Measurements from ENCODE around the gene NATD1.
A peak's percentile ranks its signal among the peaks of the same experiment; 100 is the strongest.

NATD1 gene

GRCh38 chr17:21252289-21252795 lies 868 bp downstream of the NATD1 start:
- H3K9me3 ChIP-seq (ENCODE audit: control insufficient read depth, insufficient read depth, low read length) = no peaks in the 10 kb centered on the region
- no peak for DNase-seq (ENCODE audit: low read depth, low spot score)
- no peaks in the 10 kb centered on the region for H3K36me3 ChIP-seq (ENCODE audit: control insufficient read depth, insufficient read depth, low read length)
- H3K27me3 ChIP-seq (ENCODE audit: control insufficient read depth, insufficient read depth, low read length) = no peaks in the 10 kb centered on the region
- no peak overlapping the region for H3K27ac ChIP-seq (ENCODE audit: low read length)
- 0 out of 2 replicates have a peak, but pooled peaks cover 3% of the 10 kb centered on the region for H3K4me1 ChIP-seq (ENCODE audit: control insufficient read depth, insufficient read depth, low read length)
- peak overlapping the region; percentile 45; the same call in 1 of the 2 replicates for H3K4me3 ChIP-seq (ENCODE audit: low read length)
- WGBS (ENCODE audit: insufficient coverage, insufficient read length) = no CpG with 5 or more reads among the region's 12 CpGs

- Histone ChIP-seq H3K4me3 (ENCODE audit: low read length) (no peak overlapping the region), H3K9me3 (ENCODE audit: control insufficient read depth, insufficient read depth, low read length) (no peaks in the 10 kb centered on the region), H3K36me3 (ENCODE audit: control insufficient read depth, insufficient read depth, low read length) (no peaks in the 10 kb centered on the region), H3K27ac (ENCODE audit: low read length) (no peak overlapping the region), H3K27me3 (ENCODE audit: control insufficient read depth, insufficient read depth, low read length) (no peaks in the 10 kb centered on the region), H3K4me1 (ENCODE audit: control insufficient read depth, insufficient read depth, low read length) (0 out of 2 replicates have a peak, but pooled peaks cover 3% of the 10 kb centered on the region)
- DNase-seq (ENCODE audit: low read depth, low spot score) = no peak
- WGBS (ENCODE audit: insufficient coverage, insufficient read length) = no CpG with 5 or more reads among the region's 15 CpGs
Observed at GRCh38 chr17:21251337-21252010, 1.7 kb downstream of the NATD1 start.

- DNase-seq (ENCODE audit: low read depth, low spot score) = no peak
- H3K4me3 ChIP-seq (ENCODE audit: low read length) = no peak overlapping the region
- no CpG with 5 or more reads among the region's 4 CpGs for WGBS (ENCODE audit: insufficient coverage, insufficient read length)
- no peaks in the 10 kb centered on the region for H3K9me3 ChIP-seq (ENCODE audit: control insufficient read depth, insufficient read depth, low read length)
- H3K36me3 ChIP-seq (ENCODE audit: control insufficient read depth, insufficient read depth, low read length) = no peaks in the 10 kb centered on the region
- H3K27me3 ChIP-seq (ENCODE audit: control insufficient read depth, insufficient read depth, low read length) = no peaks in the 10 kb centered on the region
- 0 out of 2 replicates have a peak, but pooled peaks cover 3% of the 10 kb centered on the region for H3K4me1 ChIP-seq (ENCODE audit: control insufficient read depth, insufficient read depth, low read length)
- H3K27ac ChIP-seq (ENCODE audit: low read length) = no peak overlapping the region
Observed at GRCh38 chr17:21250854-21251253, 2.4 kb downstream of the NATD1 start.

GRCh38 chr17:21249920-21250703 lies 3.1 kb downstream of the NATD1 start:
- Histone ChIP-seq H3K4me3 (ENCODE audit: low read length) (no peak overlapping the region), H3K9me3 (ENCODE audit: control insufficient read depth, insufficient read depth, low read length) (no peaks in the 10 kb centered on the region), H3K4me1 (ENCODE audit: control insufficient read depth, insufficient read depth, low read length) (0 out of 2 replicates have a peak, but pooled peaks cover 5% of the 10 kb centered on the region), H3K27me3 (ENCODE audit: control insufficient read depth, insufficient read depth, low read length) (no peaks in the 10 kb centered on the region), H3K36me3 (ENCODE audit: control insufficient read depth, insufficient read depth, low read length) (no peaks in the 10 kb centered on the region), H3K27ac (ENCODE audit: low read length) (no peak overlapping the region)
- DNase-seq (ENCODE audit: low read depth, low spot score) = no peak
- WGBS (ENCODE audit: insufficient coverage, insufficient read length) = no CpG with 5 or more reads among the region's 7 CpGs

- Histone ChIP-seq H3K27me3 (ENCODE audit: control insufficient read depth, insufficient read depth, low read length) (no peaks in the 10 kb centered on the region), H3K4me3 (ENCODE audit: low read length) (no peak overlapping the region), H3K36me3 (ENCODE audit: control insufficient read depth, insufficient read depth, low read length) (no peaks in the 10 kb centered on the region), H3K9me3 (ENCODE audit: control insufficient read depth, insufficient read depth, low read length) (no peaks in the 10 kb centered on the region), H3K27ac (ENCODE audit: low read length) (no peak overlapping the region), H3K4me1 (ENCODE audit: control insufficient read depth, insufficient read depth, low read length) (0 out of 2 replicates have a peak, but pooled peaks cover 5% of the 10 kb centered on the region)
- no CpG with 5 or more reads among the region's 12 CpGs for WGBS (ENCODE audit: insufficient coverage, insufficient read length)
- no peak for DNase-seq (ENCODE audit: low read depth, low spot score)
Observed at GRCh38 chr17:21249086-21249795, 4.0 kb downstream of the NATD1 start.

- DNase-seq (ENCODE audit: low read depth, low spot score) = no peak
- Histone ChIP-seq H3K4me1 (ENCODE audit: control insufficient read depth, insufficient read depth, low read length) (0 out of 2 replicates have a peak, but pooled peaks cover 5% of the 10 kb centered on the region), H3K27ac (ENCODE audit: low read length) (no peak overlapping the region), H3K4me3 (ENCODE audit: low read length) (no peak overlapping the region), H3K27me3 (ENCODE audit: control insufficient read depth, insufficient read depth, low read length) (no peaks in the 10 kb centered on the region), H3K9me3 (ENCODE audit: control insufficient read depth, insufficient read depth, low read length) (no peaks in the 10 kb centered on the region), H3K36me3 (ENCODE audit: control insufficient read depth, insufficient read depth, low read length) (no peaks in the 10 kb centered on the region)
- WGBS (ENCODE audit: insufficient coverage, insufficient read length) = no CpG with 5 or more reads among the region's 4 CpGs
Observed at GRCh38 chr17:21248500-21248899, 4.7 kb downstream of the NATD1 start.

GRCh38 chr17:21247552-21248258 lies 5.5 kb downstream of the NATD1 start:
- Histone ChIP-seq H3K36me3 (ENCODE audit: control insufficient read depth, insufficient read depth, low read length) (no peaks in the 10 kb centered on the region), H3K27me3 (ENCODE audit: control insufficient read depth, insufficient read depth, low read length) (no peaks in the 10 kb centered on the region), H3K4me3 (ENCODE audit: low read length) (no peak overlapping the region), H3K4me1 (ENCODE audit: control insufficient read depth, insufficient read depth, low read length) (0 out of 2 replicates have a peak, but pooled peaks cover 5% of the 10 kb centered on the region), H3K27ac (ENCODE audit: low read length) (no peak overlapping the region), H3K9me3 (ENCODE audit: control insufficient read depth, insufficient read depth, low read length) (no peaks in the 10 kb centered on the region)
- WGBS (ENCODE audit: insufficient coverage, insufficient read length) = no CpG with 5 or more reads among the region's 12 CpGs
- no peak for DNase-seq (ENCODE audit: low read depth, low spot score)

- no peaks in the 10 kb centered on the region for H3K36me3 ChIP-seq (ENCODE audit: control insufficient read depth, insufficient read depth, low read length)
- H3K9me3 ChIP-seq (ENCODE audit: control insufficient read depth, insufficient read depth, low read length) = no peaks in the 10 kb centered on the region
- DNase-seq (ENCODE audit: low read depth, low spot score) = no peak
- H3K4me1 ChIP-seq (ENCODE audit: control insufficient read depth, insufficient read depth, low read length) = 0 out of 2 replicates have a peak, but pooled peaks cover 3% of the 10 kb centered on the region
- H3K27ac ChIP-seq (ENCODE audit: low read length) = no peak overlapping the region
- no CpG with 5 or more reads among the region's 4 CpGs for WGBS (ENCODE audit: insufficient coverage, insufficient read length)
- no peak overlapping the region for H3K4me3 ChIP-seq (ENCODE audit: low read length)
- H3K27me3 ChIP-seq (ENCODE audit: control insufficient read depth, insufficient read depth, low read length) = no peaks in the 10 kb centered on the region
Observed at GRCh38 chr17:21246698-21247097, 6.5 kb downstream of the NATD1 start.

GRCh38 chr17:21245639-21246084 lies 7.5 kb downstream of the NATD1 start:
- Histone ChIP-seq H3K9me3 (ENCODE audit: control insufficient read depth, insufficient read depth, low read length) (no peaks in the 10 kb centered on the region), H3K36me3 (ENCODE audit: control insufficient read depth, insufficient read depth, low read length) (no peaks in the 10 kb centered on the region), H3K4me1 (ENCODE audit: control insufficient read depth, insufficient read depth, low read length) (0 out of 2 replicates have a peak, but pooled peaks cover 3% of the 10 kb centered on the region), H3K27me3 (ENCODE audit: control insufficient read depth, insufficient read depth, low read length) (no peaks in the 10 kb centered on the region), H3K4me3 (ENCODE audit: low read length) (no peak overlapping the region), H3K27ac (ENCODE audit: low read length) (no peak overlapping the region)
- no peak for DNase-seq (ENCODE audit: low read depth, low spot score)
- WGBS (ENCODE audit: insufficient coverage, insufficient read length) = no CpG with 5 or more reads among the region's 9 CpGs
